ENCODE data around the gene LHX8.

- TF ChIP-seq CTCF (IDR thresholded peaks at IDR 0.05) (no peak), POLR2AphosphoS5 (IDR thresholded peaks at IDR 0.05) (no peak), POLR2A (IDR thresholded peaks at IDR 0.05) (no peak)
Observed at GRCh38 chr1:75129660-75129982, 4.6 kb upstream of the LHX8 start.
